K562 (cell line): Measurements from ENCODE around the gene CHCHD6. TPM values are rescaled to one million over a fixed set of nuclear protein-coding genes. Genes with fewer than 3 reads are reported as not detected.

Experiments used
- ATAC-seq: fragments of 200-7000 bp; cut with Tn5 transposase; 3 replicates; pipeline ENCODE4 v1.9.1; 2020; ENCODE audit warnings: moderate library complexity
- BruUV-seq: library from RNA; stranded (reverse); fragments of 400-500 nt; replicated peaks from 2 replicates; lab custom pipeline; 2021; lab: Mats Ljungman, UMichigan
- CTCF ChIA-PET: fragments of 300-600 bp; formaldehyde crosslinking; extraction: SDS; loops from one replicate; lab custom pipeline; 2021; ENCODE audit warnings: low intra/inter-chr PET ratio; lab: Yijun Ruan, JAX
- POLR2A ChIA-PET: fragments of 300-600, 350-650 bp; sonication (Branson Sonifier 250); formaldehyde crosslinking; extraction: SDS; loops from one replicate; lab custom pipeline; 2021; ENCODE audit warnings: antibody characterized with exemption, inconsistent platforms; lab: Yijun Ruan, JAX
- DNase-seq, 4 experiments: peaks; one replicate each; pipeline versions ENCODE4 v3.0.0 to v3.0.0-alpha.2; 2011 to 2018; ENCODE audit warnings: low spot score in 3 of 4, mixed read lengths in 3 of 4; ENCODE audit errors: extremely low read depth in 1 of 4
- FAIRE-seq: peaks from 2 replicates; lab custom pipeline; 2011; peaks lifted over from hg19 to GRCh38; lab: Jason Lieb, UNC
- H2AFZ ChIP-seq: 2 replicates; pipeline ENCODE4 v1.6.0; 2011; ENCODE audit warnings: low read depth, low read length, control low read depth, inconsistent platforms
- H3K27ac ChIP-seq: fragments of 200-600 bp; 3 replicates; pipeline ENCODE4 v1.8.0; 2011; ENCODE audit warnings: low read depth, mild to moderate bottlenecking, control low read depth, inconsistent platforms, low read length, moderate library complexity, mixed read lengths; ENCODE audit errors: extremely low read depth
- H3K27me3 ChIP-seq, 2 experiments: fragments of 300-600 bp in 1 of 2; 2 replicates in 1 of 2; 3 replicates in 1 of 2; pipeline versions ENCODE4 v1.6.0 to v1.8.0; 2011; ENCODE audit warnings: inconsistent platforms in 2 of 2, low read length in 2 of 2, mild to moderate bottlenecking in 1 of 2, mixed read lengths in 1 of 2, moderate library complexity in 1 of 2; ENCODE audit not compliant: control insufficient read depth in 2 of 2, insufficient read depth in 2 of 2
- H3K36me3 ChIP-seq: fragments of 300-600 bp; 3 replicates; pipeline ENCODE4 v1.8.0; 2011; ENCODE audit warnings: mild to moderate bottlenecking, low read length, inconsistent platforms; ENCODE audit not compliant: control insufficient read depth, insufficient read depth
- H3K4me1 ChIP-seq, 2 experiments: fragments of 200-600 bp in 1 of 2; replicated peaks in 1 of 2; 2 replicates in 1 of 2; 3 replicates in 1 of 2; pipeline versions ENCODE4 v1.5.1 to v1.8.0; 2011; ENCODE audit warnings: inconsistent platforms in 2 of 2, low read length in 2 of 2, mild to moderate bottlenecking in 1 of 2, mixed read lengths in 1 of 2, moderate library complexity in 1 of 2; ENCODE audit not compliant: control insufficient read depth in 2 of 2, insufficient read depth in 2 of 2
- H3K4me2 ChIP-seq: 2 replicates; pipeline ENCODE4 v1.6.1; 2011; ENCODE audit warnings: low read length, control low read depth, inconsistent platforms, mixed read lengths; ENCODE audit not compliant: insufficient read depth
- H3K4me3 ChIP-seq: fragments of 200-600 bp; sonication (generic), shearing (Covaris generic); 2 replicates; pipeline ENCODE4 v1.5.1; 2016; ENCODE audit warnings: control low read depth, inconsistent platforms
- H3K79me2 ChIP-seq: fragments of 200-600 bp; 3 replicates; pipeline ENCODE4 v1.8.0; 2011; ENCODE audit warnings: low read length, inconsistent platforms; ENCODE audit not compliant: control insufficient read depth, insufficient read depth
- H3K9ac ChIP-seq, 2 experiments: 2 replicates each; pipeline versions ENCODE4 v1.6.0 to v1.6.1; 2011; ENCODE audit warnings: low read depth in 2 of 2, low read length in 2 of 2, control low read depth in 1 of 2, inconsistent platforms in 1 of 2, mild to moderate bottlenecking in 1 of 2, mixed read lengths in 1 of 2; ENCODE audit not compliant: insufficient read depth in 1 of 2
- H3K9me1 ChIP-seq: one replicate; pipeline ENCODE4 v1.6.0; 2011; ENCODE audit warnings: inconsistent platforms, mild to moderate bottlenecking, low read length, moderate library complexity; ENCODE audit not compliant: control insufficient read depth, insufficient read depth
- H3K9me3 ChIP-seq: replicated peaks from 2 replicates; pipeline ENCODE4 v1.5.1; 2011; ENCODE audit warnings: low read depth, low read length, inconsistent platforms; ENCODE audit not compliant: control insufficient read depth, insufficient read depth
- H4K20me1 ChIP-seq: replicated peaks from 2 replicates; pipeline ENCODE4 v1.6.1; 2011; ENCODE audit warnings: low read length, inconsistent platforms, mixed read lengths; ENCODE audit not compliant: control insufficient read depth, insufficient read depth
- ARNT ChIP-seq, 2 experiments: fragments of 450-650 bp; IDR thresholded peaks; 2 replicates each; pipeline ENCODE4 v1.6.1; 2016; ENCODE audit warnings: mild to moderate bottlenecking in 1 of 2
- POLR2AphosphoS5 ChIP-seq: IDR thresholded peaks from 2 replicates; pipeline ENCODE4 v1.6.1; 2011; ENCODE audit warnings: mild to moderate bottlenecking, low read depth, low read length, moderate library complexity; ENCODE audit not compliant: control insufficient read depth, insufficient read depth
- ZBED1 ChIP-seq: IDR thresholded peaks from 2 replicates; pipeline ENCODE4 v1.6.1; 2014
- WGBS: fragments of 100-300 bp; shearing (Covaris generic); methylation state at CpG from one replicate; pipeline ENCODE4 v1.1.6; 2016; ENCODE audit warnings: low coverage, mixed read lengths; ENCODE audit not compliant: insufficient coverage; ENCODE audit errors: missing lambda C conversion rate; 5-methylcytosine and 5-hydroxymethylcytosine counted together
- in situ Hi-C: fragments of 300-500 bp; cut with MboI; formaldehyde crosslinking; loops from 4 replicates; pipeline ENCODE4 v1.15.0; 2018; ENCODE audit warnings: inconsistent platforms, mixed read lengths
- intact Hi-C: fragments of 100-400 bp; cut with micrococcal nuclease; formaldehyde crosslinking; loops from 2 replicates; pipeline ENCODE4 v1.14.2; 2022
- polyA plus RNA-seq, 8 experiments: library from polyadenylated mRNA; depleted of rRNA in 4 of 8; stranded (reverse) in 5 of 8; unstranded in 3 of 8; fragments of >200 nt; fragmentation: Nextera tagmentation in 2 of 8; fragmentation: Illumina TruSeq in 1 of 8; extraction: Ambion mirVana in 2 of 8; extraction: Trizol in 1 of 8; gene quantifications; 2 replicates each; pipeline versions ENCODE4 v1.2.1 to v1.2.3, GENCODE V29; 2011 to 2014; ENCODE audit warnings: inconsistent platforms in 1 of 8, missing spikeins in 1 of 8
- total RNA-seq, 7 experiments: library from RNA; depleted of rRNA in 6 of 7; stranded (reverse); fragments of >200 nt in 6 of 7; fragmentation: Illumina TruSeq in 2 of 7; extraction: Trizol in 2 of 7; gene quantifications; 2 replicates each; pipeline versions ENCODE4 v1.2.1 to v1.2.3, GENCODE V29; 2011 to 2021; ENCODE audit warnings: low replicate concordance in 1 of 7
- TF ChIP-seq, protein P1 (sequence below): fragments of 250-450 bp; sonication (Bioruptor Pico); IDR thresholded peaks from 2 replicates; pipeline ENCODE4 v1.4.0; 2020; ENCODE audit warnings: mild to moderate bottlenecking
- TF ChIP-seq, protein P2 (sequence below), 2 experiments: fragments of 450-650 bp in 1 of 2; sonication (generic) in 1 of 2; formaldehyde crosslinking in 1 of 2; IDR thresholded peaks in 1 of 2; conservative IDR thresholded peaks in 1 of 2; 2 replicates each; pipeline versions ENCODE4 v1.6.1 to v1.8.1; 2016 to 2023; ENCODE audit warnings: mild to moderate bottlenecking in 2 of 2, moderate library complexity in 2 of 2, inconsistent platforms in 1 of 2, missing genetic modification reagents in 1 of 2

CHCHD6 gene
- total and polyA plus RNA-seq, 9 of the 15 experiments (the other 6 are each of a cell fraction or from before 2014, with no cell fraction given) = 4.6 to 18.6 (median 10.9) TPM

DNA sequence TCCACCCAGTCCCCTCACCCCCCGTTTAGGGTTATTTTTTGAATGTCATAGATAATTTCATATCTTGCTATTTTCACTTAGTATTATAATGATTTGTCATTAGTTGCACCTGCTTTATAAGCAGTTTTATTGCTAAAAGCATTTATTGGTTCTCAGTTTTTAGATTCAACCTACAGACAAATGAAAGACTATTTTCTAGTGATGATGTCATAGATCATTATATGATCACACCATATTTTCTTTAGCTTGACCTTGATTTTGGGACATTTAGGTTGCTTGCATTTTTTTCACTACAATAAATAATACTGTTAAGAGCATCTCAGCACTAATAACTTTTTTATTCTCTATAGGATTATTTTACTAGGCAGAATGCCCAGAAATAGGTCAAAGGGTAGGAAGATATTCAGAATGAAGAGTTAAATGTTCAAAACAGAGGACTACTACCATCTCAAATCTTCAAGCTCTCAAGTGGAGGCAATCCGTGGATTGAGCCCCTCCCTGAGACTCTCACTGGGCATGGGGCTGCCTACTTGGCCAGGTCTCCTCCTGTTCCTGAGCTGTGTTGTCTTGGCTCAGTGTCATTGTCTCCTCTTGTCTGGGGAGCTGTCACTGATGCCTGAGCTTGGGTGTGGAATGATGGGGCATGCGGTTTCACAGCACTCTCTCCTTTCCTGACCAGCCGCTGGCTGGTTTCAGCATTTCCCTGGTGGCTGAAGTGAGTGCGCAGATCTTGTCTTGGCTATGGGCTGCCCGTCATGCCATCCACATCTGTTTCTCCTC is 28.4 kb downstream of the CHCHD6 start:
- ChIA-PET POLR2A (no interaction called here), CTCF (no interaction called here)
- Histone ChIP-seq H4K20me1 (no peaks in the 10 kb centered on the region), H2AFZ (no peak overlapping the region), H3K36me3 (peaks cover 6% of the 10 kb centered on the region; the same call in 2 of the 3 replicates), H3K79me2 (no peaks in the 10 kb centered on the region), H3K9me1 (no peaks in the 10 kb centered on the region), H3K9ac (no peak overlapping the region), H3K9me3 (no peaks in the 10 kb centered on the region), H3K4me2 (no peak overlapping the region), H3K4me3 (no peak overlapping the region), H3K27ac (no peak overlapping the region), H3K27me3 (no peaks in the 10 kb centered on the region), H3K4me1 (no peaks in the 10 kb centered on the region)
- FAIRE-seq (no peak), DNase-seq (no peak), ATAC-seq (no peak)
- WGBS = 60% methylated on average over 4 of the region's 6 CpGs
- TF ChIP-seq ZBED1 (no peak), POLR2AphosphoS5 (no peak), ARNT (IDR thresholded peaks at IDR 0.05) (no peak)
- TF ChIP-seq, protein P1, sequence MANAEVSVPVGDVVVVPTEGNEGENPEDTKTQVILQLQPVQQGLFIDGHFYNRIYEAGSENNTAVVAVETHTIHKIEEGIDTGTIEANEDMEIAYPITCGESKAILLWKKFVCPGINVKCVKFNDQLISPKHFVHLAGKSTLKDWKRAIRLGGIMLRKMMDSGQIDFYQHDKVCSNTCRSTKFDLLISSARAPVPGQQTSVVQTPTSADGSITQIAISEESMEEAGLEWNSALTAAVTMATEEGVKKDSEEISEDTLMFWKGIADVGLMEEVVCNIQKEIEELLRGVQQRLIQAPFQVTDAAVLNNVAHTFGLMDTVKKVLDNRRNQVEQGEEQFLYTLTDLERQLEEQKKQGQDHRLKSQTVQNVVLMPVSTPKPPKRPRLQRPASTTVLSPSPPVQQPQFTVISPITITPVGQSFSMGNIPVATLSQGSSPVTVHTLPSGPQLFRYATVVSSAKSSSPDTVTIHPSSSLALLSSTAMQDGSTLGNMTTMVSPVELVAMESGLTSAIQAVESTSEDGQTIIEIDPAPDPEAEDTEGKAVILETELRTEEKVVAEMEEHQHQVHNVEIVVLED (CRISPR knock-in tag) = no peak
- TF ChIP-seq, protein P2, sequence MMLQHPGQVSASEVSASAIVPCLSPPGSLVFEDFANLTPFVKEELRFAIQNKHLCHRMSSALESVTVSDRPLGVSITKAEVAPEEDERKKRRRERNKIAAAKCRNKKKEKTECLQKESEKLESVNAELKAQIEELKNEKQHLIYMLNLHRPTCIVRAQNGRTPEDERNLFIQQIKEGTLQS (IDR thresholded peaks at IDR 0.05) = peak; percentile 49; the same call in 1 of the 2 replicates
- TF ChIP-seq, protein P2 (CRISPR knock-in tag; conservative IDR thresholded peaks at IDR 0.05) = no peak
- intact Hi-C loops = no loop called here
- in situ Hi-C loops = no loop called here
- no TSS peak for BruUV-seq
